Measurements from ENCODE around the gene ELF1.

Gene ELF1

DNA sequence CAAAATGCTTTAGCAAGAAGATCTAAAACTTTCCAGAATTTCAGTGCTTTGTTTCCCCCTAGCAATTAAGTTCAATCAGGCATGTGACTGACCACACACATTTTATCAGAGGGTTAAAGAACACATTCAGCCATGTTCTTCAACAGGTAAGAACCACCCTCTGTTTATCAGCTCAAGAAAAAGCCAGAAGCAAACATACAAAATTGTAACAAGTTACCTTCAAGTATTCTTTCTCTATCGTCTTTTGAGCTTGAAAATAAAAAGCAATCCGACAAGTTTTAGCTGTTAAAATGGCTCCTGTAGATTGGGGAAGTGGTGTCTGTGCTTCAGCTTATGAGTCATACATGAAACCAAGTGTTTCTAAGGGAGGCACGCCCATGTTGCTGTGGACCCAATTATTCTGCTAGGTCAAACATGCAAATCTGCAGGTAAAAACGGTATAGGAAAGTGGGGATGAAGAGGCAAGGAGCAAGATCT is at the start of gene ELF1:
Gene ELF1, minus strand, starts transcription at position 306 of the 477 bp plus-strand sequence. CDS start 37,262 bp downstream, outside the sequence.
- peak; percentile 52 for DNase-seq (ENCODE audit: low spot score)
- in situ Hi-C loops (cut with MboI; ENCODE audit: low sequenced_read_pairs, unreplicated experiment) = loop anchor here (5.0 kb wide), 1 partner anchor 37 kb away; no protein-coding TSS in a partner anchor

DNA sequence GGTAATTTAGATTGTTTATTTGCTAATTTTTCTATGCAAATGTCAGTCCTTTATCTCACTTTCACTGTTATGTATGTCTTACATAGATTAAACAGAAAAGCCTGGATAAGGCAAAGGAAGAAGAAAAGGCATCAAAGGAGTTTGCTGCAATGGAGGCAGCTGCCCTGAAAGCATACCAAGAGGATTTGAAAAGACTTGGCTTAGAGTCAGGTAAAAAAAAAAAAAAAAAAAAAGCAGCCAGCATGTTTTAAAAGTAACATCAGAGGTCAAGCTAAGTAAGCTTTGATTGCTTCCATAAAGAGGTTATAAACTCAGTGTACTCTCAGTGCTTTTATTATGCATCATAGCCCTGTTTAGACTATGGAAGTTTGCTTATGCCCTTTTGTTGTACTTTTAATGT is 46.0 kb upstream of the ELF1 start:
- TF ChIP-seq, protein P1, sequence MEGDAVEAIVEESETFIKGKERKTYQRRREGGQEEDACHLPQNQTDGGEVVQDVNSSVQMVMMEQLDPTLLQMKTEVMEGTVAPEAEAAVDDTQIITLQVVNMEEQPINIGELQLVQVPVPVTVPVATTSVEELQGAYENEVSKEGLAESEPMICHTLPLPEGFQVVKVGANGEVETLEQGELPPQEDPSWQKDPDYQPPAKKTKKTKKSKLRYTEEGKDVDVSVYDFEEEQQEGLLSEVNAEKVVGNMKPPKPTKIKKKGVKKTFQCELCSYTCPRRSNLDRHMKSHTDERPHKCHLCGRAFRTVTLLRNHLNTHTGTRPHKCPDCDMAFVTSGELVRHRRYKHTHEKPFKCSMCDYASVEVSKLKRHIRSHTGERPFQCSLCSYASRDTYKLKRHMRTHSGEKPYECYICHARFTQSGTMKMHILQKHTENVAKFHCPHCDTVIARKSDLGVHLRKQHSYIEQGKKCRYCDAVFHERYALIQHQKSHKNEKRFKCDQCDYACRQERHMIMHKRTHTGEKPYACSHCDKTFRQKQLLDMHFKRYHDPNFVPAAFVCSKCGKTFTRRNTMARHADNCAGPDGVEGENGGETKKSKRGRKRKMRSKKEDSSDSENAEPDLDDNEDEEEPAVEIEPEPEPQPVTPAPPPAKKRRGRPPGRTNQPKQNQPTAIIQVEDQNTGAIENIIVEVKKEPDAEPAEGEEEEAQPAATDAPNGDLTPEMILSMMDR (IDR thresholded peaks at IDR 0.05; ENCODE audit: borderline replicate concordance, control extremely low read depth, extremely low read depth, insufficient read depth, missing control alignments) = no peak
- no peak for DNase-seq (ENCODE audit: low spot score)
- in situ Hi-C loops (cut with MboI; ENCODE audit: low sequenced_read_pairs, unreplicated experiment) = loop anchor here (25.0 kb wide), 1 partner anchor 278 kb away; the partner anchor contains the start of gene SLC25A15

More for the DNA sequence above, at the start of gene ELF1:
- TF ChIP-seq, protein P1 (IDR thresholded peaks at IDR 0.05; ENCODE audit: borderline replicate concordance, control extremely low read depth, extremely low read depth, insufficient read depth, missing control alignments) = no peak

DNA sequence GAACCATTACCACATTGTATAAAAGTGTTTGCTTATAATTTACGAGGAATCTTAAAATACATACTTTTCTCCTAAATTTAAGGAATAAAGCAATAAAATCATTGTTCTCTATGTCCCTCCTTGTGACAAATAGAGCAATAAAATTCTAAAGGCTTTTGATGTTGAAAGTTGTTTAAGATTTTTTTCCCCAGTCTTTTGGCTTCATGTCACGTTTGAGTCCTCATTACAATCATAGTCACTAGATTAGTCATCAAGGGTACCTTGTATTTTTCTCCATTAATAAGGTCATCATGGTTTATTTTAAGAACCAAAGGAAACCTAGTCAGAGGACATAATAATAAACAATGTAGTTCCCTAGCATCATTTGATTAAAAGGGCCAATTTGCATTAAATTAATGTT is 45.4 kb upstream of the ELF1 start:
- no peak for DNase-seq (ENCODE audit: low spot score)
- TF ChIP-seq, protein P1 (IDR thresholded peaks at IDR 0.05; ENCODE audit: borderline replicate concordance, control extremely low read depth, extremely low read depth, insufficient read depth, missing control alignments) = no peak
- in situ Hi-C loops (cut with MboI; ENCODE audit: low sequenced_read_pairs, unreplicated experiment) = loop anchor here (25.0 kb wide), 1 partner anchor 277 kb away; the partner anchor contains the start of gene SLC25A15

DNA sequence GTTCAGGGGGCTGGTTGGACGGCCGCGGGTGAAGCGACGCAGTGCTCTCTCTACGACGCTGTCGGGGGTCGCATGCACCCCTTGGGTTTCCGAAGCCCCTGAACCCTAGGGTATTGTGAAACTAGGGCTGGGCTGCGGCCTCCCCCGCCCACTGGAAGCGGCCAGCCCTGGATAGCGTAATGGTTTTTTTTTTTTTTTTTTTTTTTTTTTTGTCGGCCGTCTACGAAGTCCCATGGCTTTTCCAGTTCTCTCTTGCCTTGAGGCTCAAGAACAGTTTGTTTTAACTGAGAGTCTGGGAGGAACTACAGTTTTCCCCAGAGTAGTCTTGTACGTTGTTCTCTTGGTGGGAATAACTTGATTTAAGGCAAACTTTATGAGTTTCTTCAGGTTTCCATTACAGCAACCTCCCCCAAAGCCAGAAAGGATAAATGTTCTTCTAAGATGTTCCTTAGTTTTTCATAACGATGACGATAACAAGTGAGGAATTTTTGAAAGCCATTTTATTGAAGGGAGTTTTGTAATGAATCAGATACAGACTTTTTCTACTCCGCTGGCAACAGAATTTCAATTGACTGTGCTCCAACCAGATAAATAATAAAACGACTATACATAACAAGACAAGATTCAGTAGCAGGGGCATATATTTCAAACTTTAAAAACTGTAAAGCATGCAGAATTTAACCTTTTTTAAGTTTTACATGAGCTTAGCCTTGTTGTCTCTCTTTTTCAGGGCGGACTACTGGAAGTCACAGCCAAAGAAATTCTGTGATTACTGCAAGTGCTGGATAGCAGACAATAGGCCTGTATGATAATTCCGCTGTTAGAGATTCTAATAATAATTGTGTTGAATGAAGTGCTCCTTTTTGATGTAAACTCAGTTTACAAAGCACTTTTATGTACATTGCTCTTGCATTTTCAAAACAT is 43.1 kb upstream of the ELF1 start:
- no peak for DNase-seq (ENCODE audit: low spot score)
- in situ Hi-C loops (cut with MboI; ENCODE audit: low sequenced_read_pairs, unreplicated experiment) = loop anchor here (25.0 kb wide), 1 partner anchor 275 kb away; the partner anchor contains the start of gene SLC25A15
- TF ChIP-seq, protein P1 (IDR thresholded peaks at IDR 0.05; ENCODE audit: borderline replicate concordance, control extremely low read depth, extremely low read depth, insufficient read depth, missing control alignments) = no peak

DNA sequence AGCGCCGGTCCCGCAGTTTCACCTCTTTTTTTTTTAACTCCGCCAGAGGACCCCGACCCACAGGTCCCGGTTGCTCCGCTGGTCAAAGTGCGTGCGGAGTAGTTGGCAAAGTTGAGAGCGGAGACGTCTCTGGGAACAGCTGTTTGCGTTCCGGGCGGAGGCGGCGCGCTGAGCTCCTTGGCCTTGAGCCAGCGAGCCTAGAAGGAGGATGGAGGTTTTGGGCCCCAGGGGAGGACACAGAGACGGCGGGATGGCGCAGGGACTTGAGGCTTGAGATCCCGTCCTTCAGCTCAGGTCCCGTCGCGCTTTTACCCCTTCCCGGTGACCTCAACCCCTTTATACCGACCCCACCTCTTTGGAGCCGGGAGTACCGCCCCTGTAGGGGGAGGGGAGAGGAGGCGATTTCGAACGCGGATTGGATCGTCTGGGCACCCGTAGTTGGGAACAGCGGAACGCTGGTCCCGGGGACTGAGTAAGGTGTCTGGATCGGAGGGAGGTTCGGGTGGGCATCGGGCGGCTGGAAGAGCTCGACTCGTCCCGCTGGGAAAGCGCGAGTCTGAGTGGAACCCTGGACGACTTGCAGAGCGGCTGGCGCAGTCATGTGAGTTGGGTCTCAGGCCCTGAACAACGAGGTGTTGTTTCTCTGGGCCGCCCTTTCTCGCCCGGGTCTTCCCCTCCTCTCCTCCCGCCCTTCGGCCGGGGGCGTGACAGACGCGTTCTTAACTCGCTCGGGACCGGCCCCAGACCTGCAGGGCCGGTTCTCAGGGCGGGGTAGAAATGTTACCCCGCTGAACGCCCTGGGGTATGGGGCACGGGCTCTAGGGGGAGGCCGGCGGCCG is 42.2 kb upstream of the ELF1 start, which contains the start of gene WBP4:
Gene WBP4, plus strand, starts transcription at position 435 of the 839 bp plus-strand sequence. Its CDS starts 165 bp downstream, at position 600.
- in situ Hi-C loops (cut with MboI; ENCODE audit: low sequenced_read_pairs, unreplicated experiment) = loop anchor here (25.0 kb wide), 1 partner anchor 274 kb away; the partner anchor contains the start of gene SLC25A15
- DNase-seq (ENCODE audit: low spot score) = peak; percentile 94
- TF ChIP-seq, protein P1 (IDR thresholded peaks at IDR 0.05; ENCODE audit: borderline replicate concordance, control extremely low read depth, extremely low read depth, insufficient read depth, missing control alignments) = peak; percentile 17

DNA sequence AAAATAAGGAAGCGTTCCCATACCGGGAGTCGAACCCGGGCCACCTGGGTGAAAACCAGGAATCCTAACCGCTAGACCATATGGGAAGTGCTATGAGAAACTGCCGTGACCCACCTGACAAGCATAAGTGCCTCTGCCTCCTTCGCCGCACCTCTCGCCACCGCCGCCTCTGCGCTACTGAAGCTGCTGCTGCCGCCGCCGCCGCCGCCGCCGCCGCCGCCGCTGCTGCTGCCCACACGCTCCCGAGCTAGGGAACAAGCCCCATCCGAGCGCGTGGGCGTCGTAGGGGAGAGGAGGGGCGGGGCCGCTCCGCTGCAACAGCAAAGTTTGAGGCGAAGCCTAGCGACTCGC is 41.6 kb upstream of the ELF1 start:
- TF ChIP-seq, protein P1 (IDR thresholded peaks at IDR 0.05; ENCODE audit: borderline replicate concordance, control extremely low read depth, extremely low read depth, insufficient read depth, missing control alignments) = no peak
- peak; percentile 76 for DNase-seq (ENCODE audit: low spot score)
- in situ Hi-C loops (cut with MboI; ENCODE audit: low sequenced_read_pairs, unreplicated experiment) = loop anchor here (25.0 kb wide), 1 partner anchor 273 kb away; the partner anchor contains the start of gene SLC25A15

Data from GM13976 (cell line).